ENCODE measurements around the gene RAD54L2. TPM values are rescaled to one million over a fixed set of nuclear protein-coding genes. Genes with fewer than 3 reads are reported as not detected.

Gene RAD54L2
- total RNA-seq, 2 donors from 2014 or later: 37.8 to 41.1 TPM

Other genes starting within 250 kb of the RAD54L2 start
- 10 to 100 TPM; 35.4 to 43.3 TPM for gene MANF, start 153.4 kb upstream of the RAD54L2 start, total RNA-seq
- gene RBM15B, start 147.4 kb upstream of the RAD54L2 start, total RNA-seq: 10 to 100 TPM; 28.2 to 31.1 TPM
- gene DCAF1, start 38.7 kb upstream of the RAD54L2 start, total RNA-seq: 10 to 100 TPM; 20.5 to 24.3 TPM
- gene TEX264, start 132.5 kb downstream of the RAD54L2 start, total RNA-seq: 10 to 100 TPM; 35.5 to 36.5 TPM
- 1 to 10 TPM; 2.2 to 2.9 TPM for gene GRM2, start 168.3 kb downstream of the RAD54L2 start, total RNA-seq
- not detected for gene IQCF6, start 240.5 kb downstream of the RAD54L2 start, total RNA-seq